Smooth muscle cell (in vitro differentiated cells): Measurements from ENCODE around the gene BMPER. TPM values are rescaled to one million over a fixed set of nuclear protein-coding genes. Genes with fewer than 3 reads are reported as not detected.
A peak's percentile ranks its signal among the peaks of the same experiment; 100 is the strongest.

Experiments
- DNase-seq: peaks from one replicate; lab custom pipeline; 2025; ENCODE audit not compliant: unreplicated experiment; lab: John Stamatoyannopoulos, UW
- H2AFZ ChIP-seq: fragments of 200-600 bp; sonication (generic); 2 replicates; pipeline ENCODE4 v1.6.0; 2016; ENCODE audit warnings: antibody characterized with exemption, low read depth, mild to moderate bottlenecking
- H3F3A ChIP-seq: fragments of 200-600 bp; sonication (generic); 2 replicates; pipeline ENCODE4 v1.6.0; 2017; ENCODE audit warnings: antibody characterized with exemption, low read depth
- H3K27ac ChIP-seq: fragments of 200-600 bp; sonication (generic); 2 replicates; pipeline ENCODE4 v1.5.1; 2016; ENCODE audit warnings: low read depth, mild to moderate bottlenecking
- H3K27me3 ChIP-seq: fragments of 200-600 bp; sonication (generic); 2 replicates; pipeline ENCODE4 v1.6.1; 2016; ENCODE audit warnings: low read depth, mild to moderate bottlenecking
- H3K36me3 ChIP-seq: fragments of 200-600 bp; sonication (generic); 2 replicates; pipeline ENCODE4 v1.5.1; 2016; ENCODE audit warnings: low read depth
- H3K4me1 ChIP-seq: fragments of 200-600 bp; sonication (generic); 2 replicates; pipeline ENCODE4 v1.5.1; 2016; ENCODE audit warnings: low read depth
- H3K4me2 ChIP-seq: fragments of 200-600 bp; sonication (generic); 2 replicates; pipeline ENCODE4 v1.6.0; 2016; ENCODE audit warnings: mild to moderate bottlenecking
- H3K4me3 ChIP-seq: fragments of 200-600 bp; sonication (generic); 2 replicates; pipeline ENCODE4 v1.5.1; 2016; ENCODE audit warnings: mild to moderate bottlenecking
- H3K79me2 ChIP-seq: fragments of 200-600 bp; sonication (generic); 2 replicates; pipeline ENCODE4 v1.6.0; 2016; ENCODE audit warnings: low read depth, mild to moderate bottlenecking
- H3K9ac ChIP-seq: fragments of 200-600 bp; sonication (generic); 2 replicates; pipeline ENCODE4 v1.6.0; 2016; ENCODE audit warnings: low read depth
- H3K9me3 ChIP-seq: fragments of 200-600 bp; sonication (generic); replicated peaks from 2 replicates; pipeline ENCODE4 v1.5.1; 2016; ENCODE audit warnings: low read depth
- H4K20me1 ChIP-seq: fragments of 200-600 bp; sonication (generic); 2 replicates; pipeline ENCODE4 v1.6.0; 2016; ENCODE audit warnings: low read depth
- CTCF ChIP-seq: fragments of 200-600 bp; sonication (generic); IDR thresholded peaks from 2 replicates; pipeline ENCODE4 v1.5.1; 2017; ENCODE audit warnings: borderline replicate concordance, mild to moderate bottlenecking, antibody characterized with exemption; ENCODE audit not compliant: insufficient read depth, poor library complexity, severe bottlenecking
- WGBS: methylation state at CpG from one replicate; pipeline ENCODE4 v1.1.7; 2016; ENCODE audit warnings: low lambda C conversion rate; 5-methylcytosine and 5-hydroxymethylcytosine counted together
- polyA plus RNA-seq: library from polyadenylated mRNA; unstranded; fragments of >200 nt; fragmentation: Nextera tagmentation; extraction: Ambion mirVana; gene quantifications from 2 replicates; pipeline ENCODE4 v1.2.1, GENCODE V29; 2016
- total RNA-seq: library from RNA; depleted of rRNA; stranded (reverse); fragments of >200 nt; gene quantifications from 2 replicates; pipeline ENCODE4 v1.2.3, GENCODE V29; 2014

The BMPER gene
- total and polyA plus RNA-seq, 2 experiments from 2014 or later, result 3.0 to 21.9 TPM

GRCh38 chr7:33981671-33982424 lies 76.5 kb downstream of the BMPER start:
- Histone ChIP-seq H4K20me1 (no peaks in the 10 kb centered on the region), H3K4me2 (peak overlapping the region; percentile 38)

GRCh38 chr7:33982425-33982786 lies 77.1 kb downstream of the BMPER start:
- Histone ChIP-seq H3K79me2 (no peaks in the 10 kb centered on the region), H3K4me2 (no peak overlapping the region), H3K9me3 (no peaks in the 10 kb centered on the region), H3K36me3 (no peaks in the 10 kb centered on the region), H4K20me1 (no peaks in the 10 kb centered on the region), H3K27ac (peak overlapping the region; percentile 89), H3K27me3 (no peaks in the 10 kb centered on the region), H3K9ac (peak overlapping the region; percentile 74), H3K4me1 (peaks cover 12% of the 10 kb centered on the region), H3F3A (peaks cover 22% of the 10 kb centered on the region), H3K4me3 (no peak overlapping the region), H2AFZ (no peak overlapping the region)
- WGBS, result 35% methylated on average over 2 of the region's 2 CpGs
- no peak for DNase-seq
- TF ChIP-seq CTCF, result peak; percentile 41

More at GRCh38 chr7:33981671-33982424, 76.5 kb downstream of the BMPER start:
- no peaks in the 10 kb centered on the region for H3K9me3 ChIP-seq
- no peak for TF ChIP-seq CTCF
- H3K79me2 ChIP-seq, result no peaks in the 10 kb centered on the region
- H3F3A ChIP-seq, result peaks cover 22% of the 10 kb centered on the region
- DNase-seq, result no peak
- H3K4me1 ChIP-seq, result peaks cover 12% of the 10 kb centered on the region
- no peak overlapping the region for H2AFZ ChIP-seq
- H3K27me3 ChIP-seq, result no peaks in the 10 kb centered on the region
- no peak overlapping the region for H3K4me3 ChIP-seq
- H3K9ac ChIP-seq, result peak overlapping the region; percentile 74
- WGBS, result 59% methylated on average over 5 of the region's 5 CpGs
- no peaks in the 10 kb centered on the region for H3K36me3 ChIP-seq
- peak overlapping the region; percentile 89 for H3K27ac ChIP-seq

- no peaks in the 10 kb centered on the region for H3K79me2 ChIP-seq
- 34% methylated on average over 2 of the region's 2 CpGs for WGBS
- H3K27me3 ChIP-seq, result no peaks in the 10 kb centered on the region
- no peak overlapping the region for H2AFZ ChIP-seq
- TF ChIP-seq CTCF, result no peak
- H3K4me1 ChIP-seq, result peaks cover 3% of the 10 kb centered on the region
- H3K36me3 ChIP-seq, result no peaks in the 10 kb centered on the region
- no peaks in the 10 kb centered on the region for H4K20me1 ChIP-seq
- no peak for DNase-seq
- peaks cover 25% of the 10 kb centered on the region for H3F3A ChIP-seq
- H3K4me3 ChIP-seq, result no peak overlapping the region
- H3K9me3 ChIP-seq, result no peaks in the 10 kb centered on the region
- peak overlapping the region; percentile 90 for H3K27ac ChIP-seq
- peak overlapping the region; percentile 30 for H3K9ac ChIP-seq
- peak overlapping the region; percentile 17 for H3K4me2 ChIP-seq
These were observed 81.1 kb downstream of the BMPER start for GRCh38 chr7:33986451-33986850.
